Hepatocyte (in vitro differentiated cells): Measurements from ENCODE around the gene AXIN1.

Experiments
- CTCF ChIP-seq: fragments of 200-600 bp; sonication (generic); IDR thresholded peaks from 2 replicates; pipeline ENCODE4 v1.5.1; 2016; ENCODE audit warnings: antibody characterized with exemption, mild to moderate bottlenecking; ENCODE audit not compliant: poor library complexity
- EZH2phosphoT487 ChIP-seq: fragments of 200-600 bp; sonication (generic); IDR thresholded peaks from one replicate; pipeline ENCODE4 v1.6.1; 2018; ENCODE audit warnings: antibody characterized with exemption, mild to moderate bottlenecking, low read depth, moderate library complexity; ENCODE audit not compliant: unreplicated experiment, severe bottlenecking

- no peak for TF ChIP-seq CTCF
- TF ChIP-seq EZH2phosphoT487, result no peak
Measured at GRCh38 chr16:379961-380761, 27.6 kb upstream of the AXIN1 start.
